Measurements from ENCODE around the gene ATP10A.

ATP10A gene

GRCh38 chr15:25852661-25853524 is 10.2 kb downstream of the ATP10A start:
- peak; percentile 44 for DNase-seq

DNA sequence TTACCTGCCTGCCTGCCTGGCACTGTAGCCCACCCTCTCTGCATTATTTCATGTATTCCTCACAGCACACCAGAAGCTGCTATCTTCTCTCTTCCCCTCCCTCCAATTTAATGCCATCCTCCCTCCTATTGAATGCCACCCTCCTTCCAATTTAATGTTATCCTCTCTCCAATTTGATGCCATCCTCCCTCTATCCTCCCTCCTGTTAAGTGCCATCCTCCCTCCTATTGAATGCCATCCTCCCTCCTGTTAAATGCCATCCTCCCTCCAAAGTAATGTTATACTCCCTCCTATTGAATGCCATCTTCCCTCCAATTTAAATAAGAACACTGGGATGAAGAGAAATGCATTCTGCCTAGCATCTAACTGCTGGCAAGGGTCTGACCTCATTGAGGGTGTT is 11.1 kb downstream of the ATP10A start:
- no peak for DNase-seq

DNA sequence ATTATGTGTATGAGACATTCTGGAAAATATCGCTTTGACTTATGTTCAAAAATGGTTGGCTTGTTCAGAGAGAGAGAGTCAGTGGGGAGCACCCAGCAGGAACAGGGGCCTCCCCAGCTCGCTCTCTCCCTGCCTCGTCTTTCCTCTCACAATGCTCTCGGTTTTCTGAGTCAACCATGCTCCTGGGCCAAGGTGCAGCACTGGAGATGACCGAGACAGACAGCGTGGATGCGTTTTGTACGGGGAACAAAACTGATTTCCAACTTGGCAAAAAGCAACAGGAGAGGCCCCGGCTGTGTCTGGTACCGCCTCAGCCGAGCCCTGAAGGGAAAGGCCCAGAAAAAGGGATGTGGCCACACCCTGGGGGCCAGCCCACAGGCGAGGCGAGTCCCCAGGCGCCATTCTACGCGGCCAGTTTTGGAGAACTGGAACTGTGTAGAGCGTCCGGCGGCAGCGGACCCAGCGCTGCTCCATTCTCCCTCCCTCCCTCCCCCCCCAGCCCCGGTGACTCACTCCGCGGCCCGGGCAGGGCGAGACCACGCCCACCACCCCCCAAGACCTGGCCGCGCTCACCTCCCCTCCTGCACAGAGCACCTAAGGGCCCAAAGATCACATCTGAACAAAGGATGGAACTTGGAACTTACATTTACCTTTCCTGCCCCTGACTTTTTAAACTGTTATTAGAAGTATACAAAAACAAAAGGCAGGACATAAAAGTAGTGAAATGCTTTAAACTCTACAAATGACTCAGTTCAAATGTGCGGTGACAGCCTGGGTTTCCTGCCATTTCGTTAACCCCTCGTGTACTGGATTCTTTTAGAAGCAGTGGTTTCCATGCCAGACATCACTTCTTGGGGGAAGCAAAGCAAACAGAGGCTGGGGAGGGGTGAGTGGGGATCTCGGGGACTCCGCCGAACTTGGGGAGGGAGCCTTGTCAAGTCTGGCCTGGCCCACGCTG is 12.7 kb downstream of the ATP10A start:
- DNase-seq, result peak; percentile 96

DNA sequence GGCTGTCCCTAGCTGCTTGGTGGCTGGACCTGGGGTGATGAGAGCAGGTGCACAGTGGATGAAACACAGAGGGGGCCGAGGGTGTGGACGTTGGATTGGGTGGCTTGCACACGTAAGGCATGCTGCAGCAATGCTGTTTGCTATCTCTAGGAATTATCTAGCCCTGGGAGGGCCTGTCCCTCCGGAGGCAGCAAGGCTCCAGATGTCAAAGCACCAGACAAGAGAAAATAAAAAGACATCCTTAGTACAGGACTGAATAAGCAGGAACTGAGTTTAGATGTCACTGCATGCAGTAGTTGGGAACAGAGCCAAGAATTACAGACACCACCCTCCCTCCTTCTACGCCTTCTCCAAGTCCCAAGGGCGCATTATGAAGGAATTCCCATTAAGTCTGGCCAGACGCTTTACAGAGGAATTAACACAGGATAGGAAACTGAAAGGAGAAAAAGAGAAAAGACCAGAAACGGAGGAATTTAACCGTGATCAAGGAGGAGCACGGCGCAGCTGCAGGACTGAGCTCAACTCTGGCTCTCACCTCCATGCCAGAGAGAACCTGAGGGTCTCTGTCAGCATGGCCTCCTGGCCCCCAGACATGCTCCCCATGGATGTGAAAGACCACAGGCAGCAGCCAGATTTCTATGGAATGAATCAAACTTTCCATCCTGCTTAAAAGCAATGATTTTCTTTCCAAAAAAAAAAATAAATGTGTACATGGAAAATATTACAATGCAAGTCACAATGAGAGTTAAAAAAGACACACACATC is 13.8 kb downstream of the ATP10A start:
- peak; percentile 65 for DNase-seq

DNA sequence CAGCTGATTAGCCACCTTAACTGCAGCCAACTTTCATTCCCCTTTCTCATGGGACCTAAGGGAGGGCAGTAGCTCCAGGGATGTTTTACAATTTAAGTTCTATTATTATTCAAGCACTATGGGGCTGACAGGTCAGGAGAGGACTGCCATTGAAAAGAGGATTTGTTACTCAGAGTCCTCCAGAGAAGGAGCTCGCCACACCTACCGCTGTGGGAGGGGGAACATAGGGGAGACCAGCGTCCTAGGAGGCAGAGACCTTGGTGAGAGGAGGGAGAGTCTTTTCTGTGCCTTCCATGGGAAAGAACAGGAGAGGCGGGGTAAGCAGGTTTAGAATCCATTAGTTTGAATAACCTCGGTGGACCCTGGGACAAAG is 14.4 kb downstream of the ATP10A start:
- no peak for DNase-seq

- DNase-seq, result no peak
These were observed 14.8 kb downstream of the ATP10A start for GRCh38 chr15:25848325-25848724.

- no peak for DNase-seq
These were observed 16.1 kb downstream of the ATP10A start for GRCh38 chr15:25847051-25847450.

- DNase-seq, result no peak
These were observed 16.8 kb downstream of the ATP10A start for GRCh38 chr15:25846377-25846776.

- no peak for DNase-seq
These were observed 18.0 kb downstream of the ATP10A start for GRCh38 chr15:25844981-25845680.

DNA sequence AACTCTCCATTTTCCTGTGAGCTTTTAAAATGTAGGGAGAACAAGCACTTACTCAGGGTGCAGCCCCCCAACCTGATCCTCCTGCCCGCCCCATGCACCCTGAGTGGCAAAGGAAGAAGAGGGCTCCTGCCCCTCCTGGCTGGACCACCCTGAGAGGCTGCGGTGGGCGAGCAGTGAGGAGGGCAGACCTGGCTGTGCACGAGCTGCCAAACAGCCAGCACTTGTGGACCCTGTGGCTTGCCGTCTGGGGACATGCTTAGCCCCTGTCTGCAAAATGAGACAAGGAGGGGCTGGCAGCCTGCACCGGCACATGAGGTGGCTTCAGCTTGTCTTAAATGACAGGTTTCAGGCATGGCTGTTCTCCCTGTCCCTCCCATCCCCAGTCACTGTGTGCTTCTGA is 18.6 kb downstream of the ATP10A start:
- DNase-seq, result no peak

- no peak for DNase-seq
These were observed 19.1 kb downstream of the ATP10A start for GRCh38 chr15:25844076-25844475.

DNA sequence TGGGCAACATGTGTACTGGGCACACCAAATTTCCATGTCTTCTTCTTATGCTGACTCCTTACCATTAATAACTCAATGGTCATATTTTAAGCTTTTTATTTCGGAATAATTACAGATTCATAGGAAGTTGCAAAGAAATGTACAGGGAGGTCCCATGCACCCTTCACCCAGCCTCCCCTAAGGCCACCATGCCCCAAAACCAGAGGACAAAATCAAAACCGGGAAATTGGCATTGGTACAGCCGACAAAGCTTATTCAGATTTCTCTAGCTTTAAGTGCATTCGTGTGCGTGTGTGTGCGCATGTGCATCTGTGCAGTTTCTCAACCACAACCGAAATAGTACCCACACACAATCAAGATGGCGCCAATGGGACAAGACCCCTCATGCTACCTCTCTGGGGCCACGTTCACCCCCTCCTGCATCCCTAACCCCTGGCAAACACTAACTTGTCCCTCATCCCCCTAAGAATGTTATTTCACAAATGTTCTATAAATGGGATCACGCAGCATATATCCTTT is 23.4 kb downstream of the ATP10A start:
- no peak for DNase-seq

GRCh38 chr15:25838871-25839195 is 24.3 kb downstream of the ATP10A start:
- DNase-seq, result no peak

DNA sequence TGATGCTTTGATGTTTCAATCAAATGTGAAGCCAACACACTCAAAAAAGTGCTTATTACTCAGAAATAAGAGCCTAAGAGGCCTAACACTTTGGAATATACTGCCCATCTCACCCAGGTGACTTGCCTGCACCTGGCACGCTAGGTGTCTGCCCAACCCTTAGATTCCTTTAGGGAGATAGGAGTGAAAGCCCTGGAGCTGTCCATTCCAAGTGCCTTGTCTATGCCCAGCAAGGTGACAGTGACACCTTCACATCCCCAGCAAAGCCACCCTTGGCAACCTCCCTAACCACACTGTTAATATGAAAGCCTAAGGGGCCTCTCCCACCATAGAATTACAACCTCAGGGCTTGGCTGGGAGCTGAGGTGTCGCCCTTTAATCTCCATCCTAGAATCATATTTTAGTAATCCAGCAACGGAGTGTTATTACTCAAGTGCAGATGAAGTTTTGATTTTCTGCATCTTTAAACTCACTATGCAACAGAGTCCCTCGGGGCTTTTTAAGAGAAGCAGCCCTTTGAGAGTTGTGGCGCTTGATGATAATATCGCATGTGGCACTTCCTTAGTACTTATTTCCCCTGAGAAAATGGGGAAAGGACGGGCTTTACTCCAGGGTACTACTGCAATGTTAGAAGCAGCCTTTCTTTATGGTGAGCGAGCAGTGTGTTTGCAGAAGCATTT is 24.8 kb downstream of the ATP10A start:
- no peak for DNase-seq

GRCh38 chr15:25832158-25832557 is 31.0 kb downstream of the ATP10A start:
- DNase-seq, result no peak

DNA sequence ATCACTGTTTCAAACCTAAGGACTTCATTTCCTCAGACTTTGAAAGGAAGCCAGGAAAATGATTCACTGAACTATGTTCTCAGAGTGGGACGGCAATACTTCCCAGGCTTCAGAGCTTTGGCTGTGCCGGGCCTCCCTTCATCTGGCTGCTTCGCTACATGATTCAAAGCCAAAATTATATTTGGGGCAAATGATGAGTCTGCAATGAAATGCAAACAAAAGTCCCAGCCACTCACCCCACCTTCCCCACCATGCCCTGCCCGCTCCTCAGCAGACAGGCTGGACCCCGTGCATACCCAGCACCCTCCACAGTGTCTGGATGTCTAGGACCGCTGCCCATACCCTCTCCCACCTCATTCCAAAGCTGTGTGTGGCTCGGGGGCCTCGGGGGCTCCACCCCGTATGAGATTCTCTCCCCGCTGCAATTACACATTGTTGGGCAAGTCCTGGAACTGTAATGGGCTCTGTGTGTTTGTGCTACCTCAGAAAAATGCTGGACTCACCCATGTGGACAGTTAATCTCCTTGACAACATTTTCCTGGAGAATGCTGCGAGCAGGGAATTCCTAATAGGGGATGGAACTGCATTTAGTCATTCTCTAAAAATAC is 32.2 kb downstream of the ATP10A start:
- DNase-seq, result no peak

DNA sequence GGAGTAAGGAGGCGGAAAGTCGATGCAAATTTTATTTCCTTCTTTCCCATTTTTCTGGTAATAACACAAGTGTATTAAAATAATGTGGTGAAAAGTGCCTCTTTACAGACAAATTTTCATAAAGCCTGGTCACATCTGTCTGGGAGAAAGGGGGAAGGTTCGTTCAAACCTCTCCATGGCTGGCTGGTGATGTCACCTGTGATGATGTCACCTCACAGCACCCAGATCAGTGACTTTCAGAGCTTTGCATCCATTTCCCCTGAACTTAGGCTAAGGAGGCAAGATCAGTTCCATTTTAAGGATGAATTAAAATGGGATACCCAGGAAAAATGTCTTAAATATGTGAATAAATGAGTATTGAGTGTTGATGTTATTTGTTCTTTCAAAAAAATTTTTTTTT is 34.1 kb downstream of the ATP10A start:
- no peak for DNase-seq

DNA sequence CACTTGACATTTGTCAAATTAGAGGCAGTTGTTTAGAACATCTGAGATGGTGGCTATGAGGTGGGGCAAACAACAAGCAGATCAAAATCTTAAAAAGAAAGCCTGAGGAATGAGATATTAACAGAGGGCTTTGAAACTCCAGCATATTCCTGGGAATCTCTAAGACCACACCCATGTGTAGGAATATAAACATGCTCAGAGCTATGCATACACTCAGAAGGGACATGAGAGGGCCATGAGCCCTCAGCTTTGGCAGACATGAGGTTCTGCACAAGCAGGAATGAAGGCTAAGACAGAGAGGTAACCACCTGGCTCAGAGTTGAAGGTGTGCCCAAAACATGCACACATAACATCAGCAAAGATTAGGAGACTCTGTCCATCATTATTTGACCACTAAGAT is 37.9 kb downstream of the ATP10A start:
- no peak for DNase-seq

DNA sequence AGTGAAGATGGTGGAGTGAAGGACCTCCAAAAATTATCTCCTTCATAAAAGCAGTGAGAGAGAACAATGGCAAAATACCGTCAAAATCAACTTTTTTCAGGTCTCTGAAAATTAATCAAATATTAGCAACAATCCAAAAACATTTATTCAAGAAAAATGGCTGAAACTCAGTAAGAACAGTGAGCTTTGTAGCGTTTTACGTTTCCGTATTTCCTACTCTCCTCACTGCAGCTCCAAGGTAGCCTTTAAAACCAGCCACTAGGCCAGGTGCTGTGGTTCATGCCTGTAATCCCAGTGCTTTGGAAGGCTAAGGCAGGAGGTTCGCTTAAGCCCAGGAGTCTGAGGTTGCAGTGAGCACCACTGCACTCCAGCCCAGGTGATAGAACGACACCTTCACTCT is 38.5 kb downstream of the ATP10A start:
- no peak for DNase-seq

DNA sequence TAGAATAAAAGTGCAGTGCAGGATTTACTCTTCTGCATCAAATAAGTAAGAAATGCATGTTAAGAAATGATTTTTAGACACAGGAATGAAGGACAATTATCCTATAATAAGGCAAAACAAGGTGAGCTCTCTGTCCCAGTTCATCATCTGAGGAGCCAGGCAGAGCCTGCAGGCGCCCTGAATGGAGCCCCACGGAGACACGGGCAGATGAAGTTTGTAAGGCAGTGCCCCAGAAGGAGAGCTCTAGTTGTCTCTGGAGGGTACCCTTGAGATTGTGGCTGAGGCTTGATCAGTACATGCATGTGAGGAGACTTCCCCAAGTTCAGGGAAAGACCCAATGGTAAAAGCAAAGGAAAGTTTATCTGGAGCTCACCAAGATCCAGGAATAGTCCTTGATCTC is 50.3 kb downstream of the ATP10A start:
- no peak for DNase-seq

- DNase-seq, result no peak
These were observed 51.1 kb downstream of the ATP10A start for GRCh38 chr15:25812073-25812472.

Measured in inflammatory macrophage treated with lipopolysaccharide for 4 hours (primary cell).